H1 (cell line): Measurements from ENCODE around the gene RBM5.

Experiments used
- CTCF ChIP-seq, 3 experiments: IDR thresholded peaks; 1 replicate in 2 of 3; 2 replicates in 1 of 3; pipeline versions ENCODE4 v1.5.1 to v1.6.1; 2011; ENCODE audit warnings: low read length in 3 of 3, mild to moderate bottlenecking in 3 of 3, inconsistent platforms in 2 of 3, low read depth in 1 of 3, moderate library complexity in 1 of 3; ENCODE audit not compliant: insufficient read depth in 1 of 3; ENCODE audit errors: control extremely low read depth in 1 of 3
- TF ChIP-seq, protein P1 (sequence below): IDR thresholded peaks from 2 replicates; pipeline ENCODE4 v1.6.1; 2012; ENCODE audit warnings: inconsistent platforms

GRCh38 chr3:50122071-50122470, 33.4 kb downstream of the RBM5 start:
- TF ChIP-seq, protein P1, sequence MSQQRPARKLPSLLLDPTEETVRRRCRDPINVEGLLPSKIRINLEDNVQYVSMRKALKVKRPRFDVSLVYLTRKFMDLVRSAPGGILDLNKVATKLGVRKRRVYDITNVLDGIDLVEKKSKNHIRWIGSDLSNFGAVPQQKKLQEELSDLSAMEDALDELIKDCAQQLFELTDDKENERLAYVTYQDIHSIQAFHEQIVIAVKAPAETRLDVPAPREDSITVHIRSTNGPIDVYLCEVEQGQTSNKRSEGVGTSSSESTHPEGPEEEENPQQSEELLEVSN, result no peak
- no peak for TF ChIP-seq CTCF (IDR thresholded peaks at IDR 0.05; ENCODE audit: control extremely low read depth in 1 of 3, insufficient read depth in 1 of 3, low read depth in 1 of 3, low read length in 3 of 3)
